Measurements from ENCODE around the gene SBNO2.

Gene SBNO2

DNA sequence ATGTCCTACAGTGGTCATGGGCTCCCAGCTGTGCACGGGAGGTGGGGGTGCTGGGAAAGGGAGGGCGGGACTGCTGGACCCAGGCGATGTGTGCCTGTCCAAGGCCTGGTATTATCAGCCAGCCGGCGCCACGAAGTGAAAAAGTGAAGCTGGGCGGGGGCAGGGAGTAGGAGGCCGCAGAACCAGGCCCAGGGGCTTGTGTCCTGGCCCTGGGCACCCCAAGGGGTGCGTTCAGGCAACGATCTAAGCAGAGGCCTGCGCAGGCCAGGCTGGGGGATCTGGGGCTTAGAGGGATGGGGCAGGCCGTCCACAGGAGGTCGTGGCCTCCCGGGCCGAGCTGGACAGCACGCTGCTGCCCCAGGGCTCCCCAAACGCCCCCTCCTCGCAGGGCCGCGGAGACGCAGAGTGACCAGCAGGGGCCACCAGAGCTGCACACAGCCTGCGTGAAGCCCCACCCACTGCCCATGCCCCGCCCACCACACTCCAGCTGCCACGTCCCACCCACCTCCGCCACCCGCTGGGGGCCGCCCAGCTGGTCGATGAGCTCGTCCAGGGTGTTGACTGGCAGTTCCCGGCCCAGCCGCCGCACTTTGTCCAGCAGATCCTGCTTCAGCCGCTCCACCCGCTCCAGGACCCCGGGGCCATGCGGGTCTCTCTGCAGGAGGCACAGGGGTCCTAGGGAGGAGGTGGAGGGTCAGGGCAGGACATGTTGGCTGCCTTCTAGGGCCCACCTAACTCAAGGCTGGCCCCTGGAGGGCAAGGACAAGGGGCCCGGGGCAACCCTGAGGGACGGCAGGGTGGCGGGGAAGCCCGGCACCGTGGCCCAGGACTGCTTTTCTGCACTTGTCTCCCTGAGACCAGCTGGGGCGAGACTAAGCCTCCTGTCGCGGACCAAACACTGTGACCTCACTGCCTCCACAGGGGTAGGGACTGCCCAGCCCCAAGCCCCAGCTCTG lies 60.8 kb downstream of the SBNO2 start:
- Histone ChIP-seq H3K4me3 (ENCODE audit: low read length in 2 of 2) (peak overlapping the region in 1 of 2 donors; percentile 55), H3K9ac (ENCODE audit: low read length in 2 of 2) (peak overlapping the region in 1 of 2 donors; percentile 47), H3K4me1 (ENCODE audit: control insufficient read depth, insufficient read depth, low read length) (peaks cover 19% of the 10 kb centered on the region), H3K27ac (ENCODE audit: low read length) (peak overlapping the region; percentile 66), H3K36me3 (ENCODE audit: control insufficient read depth in 2 of 2, insufficient read depth in 2 of 2, low read length in 2 of 2) (peaks cover 19 to 20% of the 10 kb centered on the region in 2 donors), H3K27me3 (ENCODE audit: control insufficient read depth in 1 of 2, insufficient read depth in 2 of 2, low read length in 2 of 2) (no peaks in the 10 kb centered on the region), H3K9me3 (ENCODE audit: control insufficient read depth in 2 of 2, low read length in 2 of 2) (no peaks in the 10 kb centered on the region)

DNA sequence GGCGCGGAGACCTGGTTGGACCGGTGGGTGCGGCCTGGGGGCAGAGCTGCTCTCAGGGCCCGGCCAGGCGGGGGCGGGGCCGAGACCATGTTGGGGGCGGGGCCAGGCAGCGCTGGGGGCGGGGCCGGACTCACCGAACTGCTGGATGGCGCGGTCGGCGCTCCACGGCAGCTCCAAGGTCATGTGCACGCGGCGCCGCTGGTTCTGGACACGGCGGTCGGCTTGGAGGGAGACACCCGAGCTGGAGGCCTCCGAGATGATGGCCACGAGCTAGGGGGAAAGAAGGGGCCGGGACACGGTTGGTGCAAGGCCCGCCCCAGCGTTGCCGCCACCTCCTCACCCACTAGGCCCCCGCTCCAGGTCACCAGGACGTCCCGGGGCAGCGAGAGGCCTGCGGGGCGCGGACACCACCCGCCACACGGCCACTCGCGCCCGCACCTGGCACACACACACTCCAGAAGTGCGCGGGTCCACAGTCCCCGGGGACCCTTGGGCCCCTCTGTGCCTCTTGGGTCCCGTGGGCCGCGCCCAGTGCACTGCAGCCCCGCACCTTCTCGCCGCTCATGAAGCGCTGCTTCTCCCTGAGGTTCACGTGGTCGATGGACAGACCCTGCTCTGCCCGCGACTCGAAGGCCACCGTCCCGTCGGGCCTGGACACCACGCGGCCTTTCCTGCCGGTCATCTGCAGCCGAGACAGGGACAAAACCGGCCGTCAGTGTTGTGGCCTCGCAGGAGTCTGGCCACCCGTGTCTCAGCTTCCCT lies 61.6 kb downstream of the SBNO2 start:
- H3K27me3 ChIP-seq (ENCODE audit: control insufficient read depth in 1 of 2, insufficient read depth in 2 of 2, low read length in 2 of 2) = no peaks in the 10 kb centered on the region
- H3K4me1 ChIP-seq (ENCODE audit: control insufficient read depth, insufficient read depth, low read length) = peaks cover 19% of the 10 kb centered on the region
- peaks cover 12 to 14% of the 10 kb centered on the region in 2 donors for H3K36me3 ChIP-seq (ENCODE audit: control insufficient read depth in 2 of 2, insufficient read depth in 2 of 2, low read length in 2 of 2)
- peak overlapping the region; percentile 66 for H3K27ac ChIP-seq (ENCODE audit: low read length)
- no peak overlapping the region for H3K4me3 ChIP-seq (ENCODE audit: low read length in 2 of 2)
- no peaks in the 10 kb centered on the region for H3K9me3 ChIP-seq (ENCODE audit: control insufficient read depth in 2 of 2, low read length in 2 of 2)
- H3K9ac ChIP-seq (ENCODE audit: low read length in 2 of 2) = no peak overlapping the region

DNA sequence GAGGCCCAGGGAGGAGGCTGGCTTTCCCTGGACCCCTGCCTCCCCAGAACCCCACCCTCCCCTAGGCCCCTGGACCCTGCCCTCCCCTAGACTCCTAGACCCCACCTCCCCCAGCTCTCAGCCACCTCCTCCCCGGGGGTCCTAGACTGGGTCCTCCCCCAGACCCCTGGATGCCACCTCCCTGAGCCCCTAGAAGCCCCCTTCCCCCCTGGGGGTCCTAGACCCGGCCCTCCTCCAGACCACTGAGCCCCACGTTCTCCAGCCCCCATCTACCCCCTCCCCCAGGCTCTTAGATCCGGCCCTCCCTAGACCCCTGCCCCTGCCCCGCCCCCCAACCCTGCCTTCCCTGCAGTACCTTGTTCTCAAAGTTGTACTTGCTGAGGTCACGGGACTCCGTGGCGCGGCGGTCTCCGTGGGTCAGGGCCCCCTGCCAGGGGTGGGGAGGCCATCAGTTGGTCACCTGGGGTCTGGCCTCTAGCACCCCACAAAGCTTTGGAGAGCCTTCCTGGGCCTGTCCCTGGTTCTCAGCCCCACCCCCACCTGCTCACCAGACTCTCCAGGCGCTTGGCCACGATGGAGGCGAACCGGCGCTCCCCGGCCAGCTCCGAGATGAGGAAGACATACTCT lies 62.3 kb downstream of the SBNO2 start:
- H3K27ac ChIP-seq (ENCODE audit: low read length) = peak overlapping the region; percentile 66
- H3K4me3 ChIP-seq (ENCODE audit: low read length in 2 of 2) = no peak overlapping the region
- H3K27me3 ChIP-seq (ENCODE audit: control insufficient read depth in 1 of 2, insufficient read depth in 2 of 2, low read length in 2 of 2) = no peaks in the 10 kb centered on the region
- peaks cover 10 to 15% of the 10 kb centered on the region in 2 donors for H3K36me3 ChIP-seq (ENCODE audit: control insufficient read depth in 2 of 2, insufficient read depth in 2 of 2, low read length in 2 of 2)
- H3K9ac ChIP-seq (ENCODE audit: low read length in 2 of 2) = no peak overlapping the region
- no peaks in the 10 kb centered on the region for H3K9me3 ChIP-seq (ENCODE audit: control insufficient read depth in 2 of 2, low read length in 2 of 2)
- H3K4me1 ChIP-seq (ENCODE audit: control insufficient read depth, insufficient read depth, low read length) = peaks cover 19% of the 10 kb centered on the region

GRCh38 chr19:1110809-1111640 lies 63.0 kb downstream of the SBNO2 start:
- Histone ChIP-seq H3K4me3 (ENCODE audit: low read length in 2 of 2) (no peak overlapping the region), H3K27me3 (ENCODE audit: control insufficient read depth in 1 of 2, insufficient read depth in 2 of 2, low read length in 2 of 2) (no peaks in the 10 kb centered on the region), H3K9me3 (ENCODE audit: control insufficient read depth in 2 of 2, low read length in 2 of 2) (no peaks in the 10 kb centered on the region), H3K9ac (ENCODE audit: low read length in 2 of 2) (no peak overlapping the region), H3K27ac (ENCODE audit: low read length) (peak overlapping the region; percentile 18), H3K36me3 (ENCODE audit: control insufficient read depth in 2 of 2, insufficient read depth in 2 of 2, low read length in 2 of 2) (peaks cover 13 to 14% of the 10 kb centered on the region in 2 donors), H3K4me1 (ENCODE audit: control insufficient read depth, insufficient read depth, low read length) (peaks cover 24% of the 10 kb centered on the region)

GRCh38 chr19:1109697-1110671 lies 64.1 kb downstream of the SBNO2 start:
- no peak overlapping the region for H3K9ac ChIP-seq (ENCODE audit: low read length in 2 of 2)
- H3K27me3 ChIP-seq (ENCODE audit: control insufficient read depth in 1 of 2, insufficient read depth in 2 of 2, low read length in 2 of 2) = no peaks in the 10 kb centered on the region
- peaks cover 12 to 14% of the 10 kb centered on the region in 2 donors for H3K36me3 ChIP-seq (ENCODE audit: control insufficient read depth in 2 of 2, insufficient read depth in 2 of 2, low read length in 2 of 2)
- no peak overlapping the region for H3K4me3 ChIP-seq (ENCODE audit: low read length in 2 of 2)
- H3K4me1 ChIP-seq (ENCODE audit: control insufficient read depth, insufficient read depth, low read length) = peaks cover 34% of the 10 kb centered on the region
- H3K27ac ChIP-seq (ENCODE audit: low read length) = peak overlapping the region; percentile 18
- no peaks in the 10 kb centered on the region for H3K9me3 ChIP-seq (ENCODE audit: control insufficient read depth in 2 of 2, low read length in 2 of 2)

GRCh38 chr19:1109032-1109551 lies 65.0 kb downstream of the SBNO2 start:
- Histone ChIP-seq H3K9me3 (ENCODE audit: control insufficient read depth in 2 of 2, low read length in 2 of 2) (no peaks in the 10 kb centered on the region), H3K4me3 (ENCODE audit: low read length in 2 of 2) (no peak overlapping the region), H3K36me3 (ENCODE audit: control insufficient read depth in 2 of 2, insufficient read depth in 2 of 2, low read length in 2 of 2) (peaks cover 10 to 14% of the 10 kb centered on the region in 2 donors), H3K27ac (ENCODE audit: low read length) (no peak overlapping the region), H3K9ac (ENCODE audit: low read length in 2 of 2) (no peak overlapping the region), H3K27me3 (ENCODE audit: control insufficient read depth in 1 of 2, insufficient read depth in 2 of 2, low read length in 2 of 2) (no peaks in the 10 kb centered on the region), H3K4me1 (ENCODE audit: control insufficient read depth, insufficient read depth, low read length) (peaks cover 36% of the 10 kb centered on the region)

GRCh38 chr19:1108291-1109031 lies 65.6 kb downstream of the SBNO2 start:
- Histone ChIP-seq H3K27me3 (ENCODE audit: control insufficient read depth in 1 of 2, insufficient read depth in 2 of 2, low read length in 2 of 2) (no peaks in the 10 kb centered on the region), H3K4me1 (ENCODE audit: control insufficient read depth, insufficient read depth, low read length) (peaks cover 30% of the 10 kb centered on the region), H3K9me3 (ENCODE audit: control insufficient read depth in 2 of 2, low read length in 2 of 2) (no peaks in the 10 kb centered on the region), H3K27ac (ENCODE audit: low read length) (no peak overlapping the region), H3K36me3 (ENCODE audit: control insufficient read depth in 2 of 2, insufficient read depth in 2 of 2, low read length in 2 of 2) (peaks cover 10 to 14% of the 10 kb centered on the region in 2 donors), H3K9ac (ENCODE audit: low read length in 2 of 2) (no peak overlapping the region), H3K4me3 (ENCODE audit: low read length in 2 of 2) (no peak overlapping the region)

- no peaks in the 10 kb centered on the region for H3K27me3 ChIP-seq (ENCODE audit: control insufficient read depth in 1 of 2, insufficient read depth in 2 of 2, low read length in 2 of 2)
- H3K9ac ChIP-seq (ENCODE audit: low read length in 2 of 2) = no peak overlapping the region
- no peaks in the 10 kb centered on the region for H3K9me3 ChIP-seq (ENCODE audit: control insufficient read depth in 2 of 2, low read length in 2 of 2)
- no peak overlapping the region for H3K4me3 ChIP-seq (ENCODE audit: low read length in 2 of 2)
- no peak overlapping the region for H3K27ac ChIP-seq (ENCODE audit: low read length)
- peaks cover 10 to 14% of the 10 kb centered on the region in 2 donors for H3K36me3 ChIP-seq (ENCODE audit: control insufficient read depth in 2 of 2, insufficient read depth in 2 of 2, low read length in 2 of 2)
- peaks cover 31% of the 10 kb centered on the region for H3K4me1 ChIP-seq (ENCODE audit: control insufficient read depth, insufficient read depth, low read length)
Measured at GRCh38 chr19:1107661-1108261, 66.3 kb downstream of the SBNO2 start.

Data from stomach smooth muscle (tissue), 2 donors.